Epithelial cell of proximal tubule (primary cell): Measurements from ENCODE around the gene SLC23A2. TPM values are rescaled to one million over a fixed set of nuclear protein-coding genes. Genes with fewer than 3 reads are reported as not detected.
"Not testable (repeated sequence)": the region's sequence is repeated elsewhere in the genome, so short reads cannot be mapped to it uniquely, and the experiment has no call there.

Experiments
- DNase-seq: peaks from one replicate; pipeline ENCODE4 v3.0.0-alpha.2; 2011; ENCODE audit warnings: low read depth
- H3K4me3 ChIP-seq: 2 replicates; pipeline ENCODE4 v1.5.1; 2011; ENCODE audit warnings: low read depth, mild to moderate bottlenecking, low read length
- total RNA-seq: library from RNA; depleted of rRNA; stranded (reverse); fragments of >200 nt; gene quantifications from 2 replicates; pipeline ENCODE4 v1.2.3, GENCODE V29; 2015
- TF ChIP-seq, protein P1 (sequence below): conservative IDR thresholded peaks from 2 replicates; pipeline ENCODE4 v1.5.1; 2012; ENCODE audit warnings: low read depth, mild to moderate bottlenecking, low read length

Gene SLC23A2
- total RNA-seq, 1 donor from 2014 or later, result 5.3 TPM

- H3K4me3 ChIP-seq, result no peak overlapping the region
- no peak for DNase-seq
- TF ChIP-seq, protein P1, sequence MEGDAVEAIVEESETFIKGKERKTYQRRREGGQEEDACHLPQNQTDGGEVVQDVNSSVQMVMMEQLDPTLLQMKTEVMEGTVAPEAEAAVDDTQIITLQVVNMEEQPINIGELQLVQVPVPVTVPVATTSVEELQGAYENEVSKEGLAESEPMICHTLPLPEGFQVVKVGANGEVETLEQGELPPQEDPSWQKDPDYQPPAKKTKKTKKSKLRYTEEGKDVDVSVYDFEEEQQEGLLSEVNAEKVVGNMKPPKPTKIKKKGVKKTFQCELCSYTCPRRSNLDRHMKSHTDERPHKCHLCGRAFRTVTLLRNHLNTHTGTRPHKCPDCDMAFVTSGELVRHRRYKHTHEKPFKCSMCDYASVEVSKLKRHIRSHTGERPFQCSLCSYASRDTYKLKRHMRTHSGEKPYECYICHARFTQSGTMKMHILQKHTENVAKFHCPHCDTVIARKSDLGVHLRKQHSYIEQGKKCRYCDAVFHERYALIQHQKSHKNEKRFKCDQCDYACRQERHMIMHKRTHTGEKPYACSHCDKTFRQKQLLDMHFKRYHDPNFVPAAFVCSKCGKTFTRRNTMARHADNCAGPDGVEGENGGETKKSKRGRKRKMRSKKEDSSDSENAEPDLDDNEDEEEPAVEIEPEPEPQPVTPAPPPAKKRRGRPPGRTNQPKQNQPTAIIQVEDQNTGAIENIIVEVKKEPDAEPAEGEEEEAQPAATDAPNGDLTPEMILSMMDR, result no peak
Measured at GRCh38 chr20:4885877-4886276, 115.4 kb downstream of the SLC23A2 start.

- no peak overlapping the region for H3K4me3 ChIP-seq
- DNase-seq, result no peak
- TF ChIP-seq, protein P1, result no peak
Measured at GRCh38 chr20:4883546-4883945, 117.8 kb downstream of the SLC23A2 start.

DNA sequence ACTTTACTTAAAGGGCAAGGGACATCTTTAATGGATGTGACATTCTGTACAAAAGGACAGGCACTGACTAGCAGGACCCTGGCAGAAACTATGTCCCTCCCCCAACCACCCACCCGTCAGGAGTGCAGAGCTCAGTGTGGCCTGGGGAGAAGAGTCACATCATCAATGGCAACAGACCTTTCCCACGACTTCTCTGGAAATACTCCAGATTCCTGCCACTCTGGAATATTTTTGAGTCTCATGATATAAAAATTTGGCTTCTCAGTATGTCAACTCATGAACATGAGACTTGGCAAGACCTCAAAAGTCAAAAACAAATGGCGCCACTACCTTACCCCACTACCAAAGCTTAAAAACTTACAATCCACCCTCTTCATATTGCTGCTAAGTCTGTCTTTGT is 118.3 kb downstream of the SLC23A2 start:
- no peak overlapping the region for H3K4me3 ChIP-seq
- TF ChIP-seq, protein P1, result no peak
- DNase-seq, result no peak

DNA sequence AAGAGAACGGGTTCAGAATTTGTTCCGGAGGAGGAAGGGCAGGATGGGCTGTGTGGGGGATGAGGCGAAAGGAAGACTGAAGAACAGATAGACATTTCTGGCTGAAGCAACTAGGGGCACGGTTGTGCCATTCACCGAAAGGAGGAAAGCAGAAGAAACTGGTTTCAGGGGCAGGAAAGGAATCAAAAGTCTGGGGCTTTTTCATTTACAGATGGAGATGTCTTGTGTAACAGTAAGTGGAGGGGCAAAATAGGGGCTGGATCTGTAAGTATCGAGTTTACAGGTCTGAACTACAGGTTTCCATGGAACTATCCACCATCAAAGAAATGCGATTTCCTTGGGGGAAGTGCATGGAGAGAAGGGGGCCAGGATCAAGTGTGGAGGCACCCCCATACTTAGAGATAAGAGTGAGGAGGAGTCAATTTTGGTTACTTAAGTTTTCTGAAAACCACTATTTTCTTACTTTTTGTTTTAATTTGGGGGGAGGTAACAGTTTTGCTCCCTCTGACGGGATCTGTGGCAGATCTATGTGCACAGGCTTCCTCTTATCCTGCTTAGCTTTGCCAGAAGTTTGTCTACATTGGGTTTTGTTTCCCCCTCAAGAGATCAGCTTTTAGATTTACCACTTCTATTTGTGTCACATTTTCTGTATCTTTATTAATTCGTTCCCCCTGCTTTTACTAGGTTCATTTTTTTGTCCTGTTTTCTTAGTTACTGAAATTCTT is 120.1 kb downstream of the SLC23A2 start:
- no peak for DNase-seq
- H3K4me3 ChIP-seq, result no peak overlapping the region
- TF ChIP-seq, protein P1, result no peak

DNA sequence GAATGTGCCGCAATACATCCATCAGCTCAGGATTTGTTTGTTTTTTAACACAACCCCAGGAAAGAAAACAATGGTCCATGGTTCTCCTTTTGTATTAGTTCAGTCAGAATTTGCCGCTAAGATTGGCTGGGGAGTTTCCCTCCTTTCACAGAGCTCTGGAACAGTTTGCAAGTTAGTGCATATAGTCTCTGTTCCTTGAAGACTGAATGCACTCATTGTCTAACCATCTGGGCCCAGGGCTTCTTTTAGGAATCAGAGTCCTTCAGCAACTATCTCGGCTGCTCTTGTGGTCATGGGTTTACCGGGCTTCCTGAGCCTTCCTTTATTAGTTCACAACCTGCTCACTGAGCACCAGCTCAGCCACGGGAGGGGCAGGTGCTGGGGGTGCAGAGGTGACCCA is 121.3 kb downstream of the SLC23A2 start:
- TF ChIP-seq, protein P1, result no peak
- no peak overlapping the region for H3K4me3 ChIP-seq
- DNase-seq, result no peak

- H3K4me3 ChIP-seq, DNase-seq: not testable (repeated sequence)
Measured at GRCh38 chr20:4878099-4878498, 123.2 kb downstream of the SLC23A2 start.

- DNase-seq, result no peak
- TF ChIP-seq, protein P1, result no peak
- H3K4me3 ChIP-seq, result no peak overlapping the region
Measured at GRCh38 chr20:4876731-4877130, 124.6 kb downstream of the SLC23A2 start.
